Keratinocyte (primary cell): Measurements from ENCODE around the gene MARCHF2.

Source experiments
- EZH2 ChIP-seq: IDR thresholded peaks from one replicate; pipeline ENCODE4 v1.6.1; 2012; ENCODE audit warnings: inconsistent platforms, mild to moderate bottlenecking, low read length, moderate library complexity
- TF ChIP-seq, protein P1 (sequence below), 3 experiments: IDR thresholded peaks in 1 of 3; conservative IDR thresholded peaks in 1 of 3; optimal IDR thresholded peaks in 1 of 3; 2 replicates in 2 of 3; 3 replicates in 1 of 3; pipeline versions ENCODE3 to v1.5.1; 2011; ENCODE audit warnings: low read length in 3 of 3, mild to moderate bottlenecking in 3 of 3, moderate library complexity in 2 of 3, control low read depth in 1 of 3, inconsistent platforms in 1 of 3; ENCODE audit not compliant: insufficient read depth in 2 of 3; ENCODE audit errors: extremely low read depth in 1 of 3

DNA sequence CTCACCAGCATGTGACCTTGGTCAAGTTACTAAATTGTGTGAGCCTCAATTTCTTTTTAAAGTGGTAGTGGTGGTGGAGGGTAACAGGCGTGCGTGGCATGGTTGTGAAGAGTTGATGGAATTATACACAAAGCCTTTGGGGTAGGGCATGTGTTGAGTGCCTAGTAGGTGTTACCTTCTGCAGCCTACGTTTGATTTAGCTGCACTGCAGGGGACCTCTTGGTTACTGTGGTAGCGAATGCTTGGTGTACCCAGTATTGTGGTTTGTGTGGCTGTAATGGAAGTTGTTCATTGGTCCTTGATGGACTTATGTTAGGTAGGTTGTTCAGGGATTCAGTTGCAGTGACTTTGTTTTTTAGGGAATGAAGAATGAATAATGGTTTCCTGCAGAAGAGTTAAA is 64.8 kb downstream of the MARCHF2 start:
- TF ChIP-seq, protein P1, sequence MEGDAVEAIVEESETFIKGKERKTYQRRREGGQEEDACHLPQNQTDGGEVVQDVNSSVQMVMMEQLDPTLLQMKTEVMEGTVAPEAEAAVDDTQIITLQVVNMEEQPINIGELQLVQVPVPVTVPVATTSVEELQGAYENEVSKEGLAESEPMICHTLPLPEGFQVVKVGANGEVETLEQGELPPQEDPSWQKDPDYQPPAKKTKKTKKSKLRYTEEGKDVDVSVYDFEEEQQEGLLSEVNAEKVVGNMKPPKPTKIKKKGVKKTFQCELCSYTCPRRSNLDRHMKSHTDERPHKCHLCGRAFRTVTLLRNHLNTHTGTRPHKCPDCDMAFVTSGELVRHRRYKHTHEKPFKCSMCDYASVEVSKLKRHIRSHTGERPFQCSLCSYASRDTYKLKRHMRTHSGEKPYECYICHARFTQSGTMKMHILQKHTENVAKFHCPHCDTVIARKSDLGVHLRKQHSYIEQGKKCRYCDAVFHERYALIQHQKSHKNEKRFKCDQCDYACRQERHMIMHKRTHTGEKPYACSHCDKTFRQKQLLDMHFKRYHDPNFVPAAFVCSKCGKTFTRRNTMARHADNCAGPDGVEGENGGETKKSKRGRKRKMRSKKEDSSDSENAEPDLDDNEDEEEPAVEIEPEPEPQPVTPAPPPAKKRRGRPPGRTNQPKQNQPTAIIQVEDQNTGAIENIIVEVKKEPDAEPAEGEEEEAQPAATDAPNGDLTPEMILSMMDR (optimal IDR thresholded peaks at IDR 0.05 in 1 of 3, IDR thresholded peaks at IDR 0.05 in 1 of 3, conservative IDR thresholded peaks at IDR 0.05 in 1 of 3; ENCODE audit: extremely low read depth in 1 of 3, insufficient read depth in 2 of 3, low read length in 3 of 3), result no peak
- TF ChIP-seq EZH2, result no peak
